G401.6 (cell line): Measurements from ENCODE around the gene SETD1A.
"Not testable (repeated sequence)": the region's sequence is repeated elsewhere in the genome, so short reads cannot be mapped to it uniquely, and the experiment has no call there.

Experiments
- FAIRE-seq: peaks from 2 replicates; lab custom pipeline; 2012; peaks lifted over from hg19 to GRCh38; lab: Jason Lieb, UNC

The SETD1A gene

GRCh38 chr16:30998852-30999761 is 41.6 kb downstream of the SETD1A start:
- FAIRE-seq, result no peak

- no peak for FAIRE-seq
Observed at GRCh38 chr16:31000671-31001382, 43.3 kb downstream of the SETD1A start.

GRCh38 chr16:31001507-31002249 is 44.1 kb downstream of the SETD1A start:
- no peak for FAIRE-seq

DNA sequence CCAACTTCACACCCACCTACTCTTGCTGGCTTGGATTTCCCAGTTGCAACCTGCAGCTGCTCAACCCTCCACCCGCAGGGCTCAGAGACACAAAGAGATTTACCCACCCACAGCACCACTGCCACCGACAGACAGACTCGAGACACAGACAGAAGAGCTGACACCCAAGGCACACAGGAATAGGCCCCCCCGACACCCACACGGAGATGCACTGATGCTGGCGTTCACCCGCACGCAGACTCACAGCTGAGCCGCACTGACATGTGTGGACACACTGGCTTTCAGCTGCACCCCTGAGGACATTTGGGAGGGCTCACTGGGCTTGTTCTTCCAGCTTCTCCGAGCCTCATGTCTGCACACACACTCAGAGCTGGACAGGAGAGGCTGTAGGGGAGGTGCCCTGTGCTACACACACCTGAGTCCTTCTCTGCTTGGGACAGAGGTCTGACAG is 44.7 kb downstream of the SETD1A start:
- no peak for FAIRE-seq

GRCh38 chr16:31002862-31003341 is 45.3 kb downstream of the SETD1A start:
- FAIRE-seq, result no peak

DNA sequence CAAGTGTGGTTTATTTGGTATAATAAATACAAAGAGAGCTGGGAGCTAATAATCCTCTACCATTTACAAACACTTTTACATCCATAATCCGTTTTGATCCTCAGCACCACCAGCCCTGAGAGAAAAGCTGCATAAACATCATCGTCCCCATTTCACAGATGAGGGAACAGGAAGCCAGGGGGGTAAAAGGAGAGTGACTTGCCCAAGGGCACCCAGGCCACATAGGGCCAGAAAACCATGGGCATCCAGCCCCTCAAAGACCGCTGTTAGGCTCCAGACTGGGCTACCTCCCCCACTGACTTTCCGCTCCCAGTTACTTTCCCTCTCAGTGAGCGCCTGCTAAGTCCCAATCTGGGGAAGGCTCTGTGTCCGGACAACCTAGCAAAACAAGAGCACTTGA is 46.2 kb downstream of the SETD1A start:
- FAIRE-seq, result no peak

GRCh38 chr16:31004658-31005057 is 47.1 kb downstream of the SETD1A start:
- FAIRE-seq, result no peak

- no peak for FAIRE-seq
Observed at GRCh38 chr16:31005350-31006085, 48.0 kb downstream of the SETD1A start.

DNA sequence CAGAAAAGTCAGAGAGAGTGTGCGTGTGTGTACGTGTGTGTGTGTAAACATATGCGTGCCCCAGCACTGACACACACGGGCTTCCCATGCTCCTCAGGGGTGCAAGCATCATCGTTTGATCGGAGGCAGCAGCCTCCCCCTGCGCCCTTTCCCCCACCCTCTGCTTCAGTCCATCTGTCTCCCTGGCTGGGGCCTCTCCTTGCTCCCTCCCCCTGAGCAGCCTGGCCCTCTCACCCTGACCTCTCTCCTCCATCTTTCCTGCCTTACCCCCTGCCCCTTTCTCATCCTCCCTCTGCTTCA is 48.5 kb downstream of the SETD1A start:
- no peak for FAIRE-seq

- no peak for FAIRE-seq
Observed at GRCh38 chr16:31006589-31006988, 49.0 kb downstream of the SETD1A start.

- no peak for FAIRE-seq
Observed at GRCh38 chr16:31007684-31008083, 50.1 kb downstream of the SETD1A start.

DNA sequence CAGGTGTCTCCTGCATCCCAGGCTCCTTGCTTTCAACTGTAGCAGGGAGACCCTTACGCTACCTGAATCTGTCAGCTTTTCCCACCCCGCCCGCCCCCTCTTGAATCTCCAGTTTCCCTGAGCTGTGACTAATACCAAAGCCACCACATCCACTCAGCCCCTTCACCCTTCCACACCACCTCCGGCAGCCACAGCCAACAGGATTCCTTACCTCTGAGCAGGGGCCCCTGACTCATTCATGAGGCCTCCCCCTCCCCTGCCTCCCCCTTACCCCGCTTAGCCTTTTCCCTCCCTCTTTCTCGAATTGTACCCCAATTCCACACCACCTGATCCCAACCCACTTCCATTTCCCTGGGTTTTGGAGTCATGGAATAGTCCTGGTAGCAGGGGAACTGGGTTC is 50.6 kb downstream of the SETD1A start:
- no peak for FAIRE-seq

- FAIRE-seq, result no peak
Observed at GRCh38 chr16:31008551-31008950, 51.0 kb downstream of the SETD1A start.

DNA sequence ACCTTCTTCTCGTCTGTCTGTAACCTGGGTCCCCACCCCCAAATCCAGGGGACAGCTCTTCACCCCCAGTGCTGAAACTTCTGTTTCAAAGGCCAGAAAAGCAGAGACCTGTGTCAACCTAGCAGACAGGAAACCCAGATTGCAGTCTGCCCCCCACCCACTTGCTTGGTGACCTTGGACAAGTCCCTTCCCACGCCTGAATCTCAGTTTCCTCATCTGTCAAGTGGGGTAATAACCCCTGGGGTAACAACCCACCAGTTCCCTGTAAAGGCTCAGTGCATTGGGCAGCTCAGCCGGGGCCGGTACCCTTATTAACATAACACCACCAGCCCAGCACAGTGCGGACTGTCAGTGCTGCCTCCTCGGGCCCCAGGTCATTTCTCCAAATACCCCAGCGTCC is 51.6 kb downstream of the SETD1A start:
- no peak for FAIRE-seq

- no peak for FAIRE-seq
Observed at GRCh38 chr16:31009894-31010584, 52.5 kb downstream of the SETD1A start.

DNA sequence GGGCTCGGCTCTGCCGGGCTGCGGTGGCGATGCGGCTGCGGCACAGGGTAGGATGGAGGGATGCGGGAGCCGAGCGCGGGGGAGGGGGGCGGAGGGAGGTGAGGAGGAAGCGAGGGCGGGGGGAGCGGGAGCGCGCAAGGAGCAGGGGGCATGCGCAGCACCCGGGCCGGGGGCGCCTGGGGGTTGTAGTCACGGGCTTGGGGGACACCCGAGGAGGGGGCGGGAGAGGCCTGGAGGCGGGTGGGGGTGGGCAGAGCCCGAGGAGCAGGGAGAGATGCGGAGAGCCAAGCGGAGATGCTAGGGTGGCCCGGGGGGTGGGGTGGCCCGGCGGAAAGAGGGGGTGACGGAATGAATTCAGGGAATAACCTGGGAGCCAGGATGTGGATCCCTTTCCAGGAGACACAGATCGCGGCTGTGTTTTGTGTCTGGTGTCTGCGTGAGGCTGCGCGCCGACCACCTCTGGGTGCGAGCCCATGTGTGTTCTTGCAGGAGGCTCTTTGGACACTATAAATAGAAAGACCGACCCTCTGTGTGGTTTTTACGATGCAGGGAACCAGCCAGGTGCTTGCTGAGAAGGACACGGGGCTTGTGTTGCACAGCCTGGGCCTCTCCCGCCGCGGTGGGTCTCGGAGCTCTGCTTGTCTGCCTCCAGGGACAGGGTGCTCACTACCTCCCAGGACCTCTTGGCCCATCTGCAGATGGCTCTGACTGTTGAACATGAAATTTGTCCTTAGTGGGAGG is 53.2 kb downstream of the SETD1A start, which contains the start of gene STX1B:
Gene STX1B (minus strand): TSS at position 54 of the 741 bp plus-strand sequence. CDS start 242 bp downstream, outside the sequence.
- FAIRE-seq, result no peak

- not testable (repeated sequence) for FAIRE-seq
Observed at GRCh38 chr16:31011815-31012214, 54.3 kb downstream of the SETD1A start.

DNA sequence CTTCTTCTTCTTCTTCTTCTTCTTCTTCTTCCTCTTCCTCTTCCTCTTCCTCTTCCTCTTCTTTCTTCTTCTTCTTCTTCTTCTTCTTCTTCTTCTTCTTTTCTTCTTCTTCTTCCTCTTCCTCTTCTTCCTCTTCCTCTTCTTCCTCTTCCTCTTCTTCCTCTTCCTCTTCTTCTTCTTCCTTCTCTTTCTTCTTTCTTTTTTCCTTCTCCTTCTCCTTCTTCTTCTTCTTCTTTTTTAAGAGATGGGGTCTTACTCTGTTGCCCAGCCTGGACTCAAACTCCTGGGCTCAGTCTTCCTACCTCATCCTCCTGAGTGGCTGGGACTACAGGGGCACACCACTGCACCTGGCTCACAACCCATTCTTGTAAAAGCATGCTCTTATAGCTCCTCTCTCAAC is 55.7 kb downstream of the SETD1A start:
- FAIRE-seq, result not testable (repeated sequence)

DNA sequence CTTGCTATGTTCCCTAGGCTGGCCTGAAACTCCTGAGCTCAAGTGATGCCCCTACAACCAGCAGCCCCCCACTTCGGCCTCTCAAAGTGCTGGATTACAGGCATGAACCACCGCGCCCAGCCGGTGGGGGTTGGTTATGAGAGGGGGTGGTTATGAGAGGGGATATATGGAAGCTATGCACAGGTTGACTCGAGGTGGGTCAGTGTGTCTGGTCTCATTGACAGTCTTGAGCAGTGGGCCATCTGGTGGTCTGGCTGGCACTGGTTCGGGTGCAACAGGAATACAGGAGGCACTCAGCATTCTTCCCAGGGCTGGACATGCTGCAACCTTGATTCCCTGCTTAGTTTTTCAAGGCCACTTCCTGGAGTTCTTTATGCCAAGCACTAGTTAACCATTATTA is 58.5 kb downstream of the SETD1A start:
- no peak for FAIRE-seq

DNA sequence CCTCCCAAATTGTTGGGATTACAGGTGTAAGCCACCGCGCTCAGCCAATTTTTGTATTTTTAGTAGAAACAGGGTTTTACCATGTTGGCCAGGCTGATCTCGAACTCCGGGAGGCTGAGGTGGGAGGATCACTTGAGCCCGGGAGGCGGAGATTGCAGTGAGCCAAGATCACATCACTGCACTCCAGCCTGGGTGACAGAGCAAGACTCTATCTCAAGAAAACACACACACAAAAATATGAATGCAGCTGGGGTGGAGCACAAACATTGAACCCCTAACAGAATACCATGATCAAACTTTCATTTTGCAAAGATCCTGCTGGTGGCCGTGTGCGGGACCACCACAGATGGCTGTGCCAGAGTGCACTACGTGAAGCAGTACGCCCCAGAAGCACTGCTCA is 60.2 kb downstream of the SETD1A start:
- FAIRE-seq, result not testable (repeated sequence)

DNA sequence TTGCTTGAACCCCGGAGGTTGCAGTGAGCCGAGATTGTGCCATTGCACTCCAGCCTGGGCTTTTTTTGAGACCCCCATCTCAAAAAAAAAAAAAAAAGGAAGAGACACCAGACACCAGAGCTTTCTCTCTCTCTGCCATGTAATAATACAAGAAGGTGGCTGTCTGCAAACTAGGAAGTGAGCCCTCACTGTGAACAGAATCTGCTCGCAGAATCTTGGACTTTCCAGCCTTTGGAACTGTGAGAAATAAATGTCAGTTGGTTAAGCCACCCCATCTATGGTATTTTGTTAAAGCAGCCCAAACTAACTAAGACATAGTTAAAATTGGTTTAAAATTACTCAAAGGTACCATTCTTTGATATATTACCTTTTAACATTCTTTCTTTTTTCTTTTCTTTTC is 63.0 kb downstream of the SETD1A start:
- FAIRE-seq, result no peak
